ENCODE results near the gene PLEKHA1. TPM values are rescaled to one million over a fixed set of nuclear protein-coding genes. Genes with fewer than 3 reads are reported as not detected.
A peak's percentile ranks its signal among the peaks of the same experiment; 100 is the strongest.

PLEKHA1 gene
- total RNA-seq, 1 experiment from 2014 or later: 18.9 TPM

- CTCF ChIA-PET: no interaction called here
Observed at GRCh38 chr10:122368502-122369254, 5.8 kb upstream of the PLEKHA1 start.

GRCh38 chr10:122373108-122373507 is 1.4 kb upstream of the PLEKHA1 start:
- Histone ChIP-seq H3K4me3 (ENCODE audit: low read depth, low read length, poor library complexity, severe bottlenecking) (no peak overlapping the region), H3K4me1 (ENCODE audit: insufficient read depth, low read length, poor library complexity, severe bottlenecking) (peaks cover 9% of the 10 kb centered on the region), H3K27me3 (replicated peaks; ENCODE audit: insufficient read depth, low read depth, low read length, poor library complexity) (peaks cover 19% of the 10 kb centered on the region), H3K36me3 (ENCODE audit: insufficient read depth, low read length, poor library complexity, severe bottlenecking) (no peaks in the 10 kb centered on the region), H3K27ac (ENCODE audit: low read depth, low read length, poor library complexity, severe bottlenecking) (no peak overlapping the region), H3K9me3 (ENCODE audit: low read depth, low read length, poor library complexity, severe bottlenecking) (no peaks in the 10 kb centered on the region)
- no peak for DNase-seq (ENCODE audit: low spot score)
- TF ChIP-seq EZH2 (IDR thresholded peaks at IDR 0.05; ENCODE audit: borderline replicate concordance, low read depth, low read length, poor library complexity, severe bottlenecking): no peak
- no peak for TF ChIP-seq CTCF (conservative IDR thresholded peaks at IDR 0.05; ENCODE audit: low read depth, low read length)
- intact Hi-C loops (cut with micrococcal nuclease; ENCODE audit: unreplicated experiment): no loop called here
- ChIA-PET CTCF (no interaction called here), POLR2A (ENCODE audit: low non-redundant PET) (no interaction called here)
- BruUV-seq (replicated peaks): no TSS peak

More at GRCh38 chr10:122368502-122369254, 5.8 kb upstream of the PLEKHA1 start:
- Histone ChIP-seq H3K27me3 (replicated peaks; ENCODE audit: insufficient read depth, low read depth, low read length, poor library complexity) (peaks cover 29% of the 10 kb centered on the region), H3K27ac (ENCODE audit: low read depth, low read length, poor library complexity, severe bottlenecking) (no peak overlapping the region), H3K4me3 (ENCODE audit: low read depth, low read length, poor library complexity, severe bottlenecking) (no peak overlapping the region), H3K36me3 (ENCODE audit: insufficient read depth, low read length, poor library complexity, severe bottlenecking) (no peaks in the 10 kb centered on the region), H3K9me3 (ENCODE audit: low read depth, low read length, poor library complexity, severe bottlenecking) (no peaks in the 10 kb centered on the region), H3K4me1 (ENCODE audit: insufficient read depth, low read length, poor library complexity, severe bottlenecking) (peaks cover 4% of the 10 kb centered on the region)
- intact Hi-C loops (cut with micrococcal nuclease; ENCODE audit: unreplicated experiment): no loop called here
- BruUV-seq (replicated peaks): no TSS peak
- TF ChIP-seq CTCF (conservative IDR thresholded peaks at IDR 0.05; ENCODE audit: low read depth, low read length): no peak
- TF ChIP-seq EZH2 (IDR thresholded peaks at IDR 0.05; ENCODE audit: borderline replicate concordance, low read depth, low read length, poor library complexity, severe bottlenecking): no peak
- DNase-seq (ENCODE audit: low spot score): no peak
- POLR2A ChIA-PET (ENCODE audit: low non-redundant PET): no interaction called here

GRCh38 chr10:122373721-122374120 is 787 bp upstream of the PLEKHA1 start:
- Histone ChIP-seq H3K27ac (ENCODE audit: low read depth, low read length, poor library complexity, severe bottlenecking) (no peak overlapping the region), H3K36me3 (ENCODE audit: insufficient read depth, low read length, poor library complexity, severe bottlenecking) (no peaks in the 10 kb centered on the region), H3K27me3 (replicated peaks; ENCODE audit: insufficient read depth, low read depth, low read length, poor library complexity) (peaks cover 19% of the 10 kb centered on the region), H3K4me1 (ENCODE audit: insufficient read depth, low read length, poor library complexity, severe bottlenecking) (peaks cover 9% of the 10 kb centered on the region), H3K4me3 (ENCODE audit: low read depth, low read length, poor library complexity, severe bottlenecking) (peak overlapping the region; percentile 67), H3K9me3 (ENCODE audit: low read depth, low read length, poor library complexity, severe bottlenecking) (no peaks in the 10 kb centered on the region)
- no peak for TF ChIP-seq EZH2 (IDR thresholded peaks at IDR 0.05; ENCODE audit: borderline replicate concordance, low read depth, low read length, poor library complexity, severe bottlenecking)
- no peak for TF ChIP-seq CTCF (conservative IDR thresholded peaks at IDR 0.05; ENCODE audit: low read depth, low read length)
- POLR2A ChIA-PET (ENCODE audit: low non-redundant PET): no interaction called here
- BruUV-seq (replicated peaks): no TSS peak
- DNase-seq (ENCODE audit: low spot score): no peak
- intact Hi-C loops (cut with micrococcal nuclease; ENCODE audit: unreplicated experiment): no loop called here
- CTCF ChIA-PET: interaction anchor here (0.7 to 1.9 kb wide), 2 partner anchors 75 to 1282 kb away, joined by 3 to 10 read pairs; no protein-coding TSS in a partner anchor

Measured in A673 (cell line).